Body of pancreas (tissue), 4 donors: ENCODE results near the gene ARHGAP27.

Experiments
- POLR2A ChIP-seq, 3 donors: fragments of 450-650 bp; IDR thresholded peaks; one replicate each; pipeline ENCODE4 v1.6.1; 2016; ENCODE audit warnings: antibody characterized with exemption in 3 of 3, mild to moderate bottlenecking in 2 of 3
- TF ChIP-seq, protein P1 (sequence below), 7 experiments: fragments of 450-650 bp in 4 of 7; fragments of 200-600 bp in 3 of 7; sonication (generic) in 3 of 7; IDR thresholded peaks; one replicate each; pipeline ENCODE4 v1.5.1; 2016 to 2019; ENCODE audit warnings: antibody characterized with exemption in 7 of 7

DNA sequence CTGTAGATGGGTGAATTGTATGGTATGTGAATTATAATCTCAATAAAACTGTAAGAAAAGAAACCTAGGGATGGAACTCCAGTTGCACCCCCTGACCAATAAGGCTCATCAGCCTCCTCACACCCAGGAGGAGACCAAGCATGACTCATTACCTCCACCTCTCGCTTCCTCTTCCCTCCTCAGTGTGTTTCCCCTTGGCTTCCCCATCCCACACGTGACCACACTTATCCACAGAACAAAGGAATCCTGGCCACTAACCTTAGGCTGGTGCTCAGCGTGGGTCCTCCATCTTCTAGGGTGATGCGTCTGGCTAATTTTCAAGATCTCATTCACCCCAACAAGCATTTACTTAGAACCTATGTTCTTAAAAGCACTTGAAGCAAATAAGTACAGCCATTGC is 79.6 kb downstream of the ARHGAP27 start:
- TF ChIP-seq, protein P1, sequence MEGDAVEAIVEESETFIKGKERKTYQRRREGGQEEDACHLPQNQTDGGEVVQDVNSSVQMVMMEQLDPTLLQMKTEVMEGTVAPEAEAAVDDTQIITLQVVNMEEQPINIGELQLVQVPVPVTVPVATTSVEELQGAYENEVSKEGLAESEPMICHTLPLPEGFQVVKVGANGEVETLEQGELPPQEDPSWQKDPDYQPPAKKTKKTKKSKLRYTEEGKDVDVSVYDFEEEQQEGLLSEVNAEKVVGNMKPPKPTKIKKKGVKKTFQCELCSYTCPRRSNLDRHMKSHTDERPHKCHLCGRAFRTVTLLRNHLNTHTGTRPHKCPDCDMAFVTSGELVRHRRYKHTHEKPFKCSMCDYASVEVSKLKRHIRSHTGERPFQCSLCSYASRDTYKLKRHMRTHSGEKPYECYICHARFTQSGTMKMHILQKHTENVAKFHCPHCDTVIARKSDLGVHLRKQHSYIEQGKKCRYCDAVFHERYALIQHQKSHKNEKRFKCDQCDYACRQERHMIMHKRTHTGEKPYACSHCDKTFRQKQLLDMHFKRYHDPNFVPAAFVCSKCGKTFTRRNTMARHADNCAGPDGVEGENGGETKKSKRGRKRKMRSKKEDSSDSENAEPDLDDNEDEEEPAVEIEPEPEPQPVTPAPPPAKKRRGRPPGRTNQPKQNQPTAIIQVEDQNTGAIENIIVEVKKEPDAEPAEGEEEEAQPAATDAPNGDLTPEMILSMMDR (IDR thresholded peaks at IDR 0.05) = no peak
- TF ChIP-seq POLR2A (IDR thresholded peaks at IDR 0.05) = no peak
